ENCODE measurements around the gene UFD1.

DNA sequence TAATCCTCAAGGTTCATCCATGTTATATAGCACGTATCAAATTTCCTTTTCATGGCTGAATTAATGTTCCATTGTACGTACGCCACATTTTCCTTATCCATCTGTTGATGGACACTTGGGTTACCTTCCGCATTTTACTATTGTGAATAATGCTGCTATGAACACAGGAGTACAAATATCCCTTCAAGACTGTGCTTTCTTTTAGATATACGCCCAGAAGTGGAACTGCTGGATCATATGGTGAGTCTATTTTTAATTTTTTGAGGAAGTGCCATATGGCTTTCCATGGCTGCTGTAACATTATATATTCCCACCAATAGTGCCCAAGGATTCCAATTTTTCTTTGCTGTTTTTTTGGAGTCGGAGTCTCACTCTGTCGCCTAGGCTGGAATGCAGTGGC, 40.7 kb downstream of the UFD1 start:
- TF ChIP-seq, protein P1, sequence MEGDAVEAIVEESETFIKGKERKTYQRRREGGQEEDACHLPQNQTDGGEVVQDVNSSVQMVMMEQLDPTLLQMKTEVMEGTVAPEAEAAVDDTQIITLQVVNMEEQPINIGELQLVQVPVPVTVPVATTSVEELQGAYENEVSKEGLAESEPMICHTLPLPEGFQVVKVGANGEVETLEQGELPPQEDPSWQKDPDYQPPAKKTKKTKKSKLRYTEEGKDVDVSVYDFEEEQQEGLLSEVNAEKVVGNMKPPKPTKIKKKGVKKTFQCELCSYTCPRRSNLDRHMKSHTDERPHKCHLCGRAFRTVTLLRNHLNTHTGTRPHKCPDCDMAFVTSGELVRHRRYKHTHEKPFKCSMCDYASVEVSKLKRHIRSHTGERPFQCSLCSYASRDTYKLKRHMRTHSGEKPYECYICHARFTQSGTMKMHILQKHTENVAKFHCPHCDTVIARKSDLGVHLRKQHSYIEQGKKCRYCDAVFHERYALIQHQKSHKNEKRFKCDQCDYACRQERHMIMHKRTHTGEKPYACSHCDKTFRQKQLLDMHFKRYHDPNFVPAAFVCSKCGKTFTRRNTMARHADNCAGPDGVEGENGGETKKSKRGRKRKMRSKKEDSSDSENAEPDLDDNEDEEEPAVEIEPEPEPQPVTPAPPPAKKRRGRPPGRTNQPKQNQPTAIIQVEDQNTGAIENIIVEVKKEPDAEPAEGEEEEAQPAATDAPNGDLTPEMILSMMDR (IDR thresholded peaks at IDR 0.05) = no peak
- TF ChIP-seq RAD21 (IDR thresholded peaks at IDR 0.05; ENCODE audit: low read length) (no peak), POLR2AphosphoS5 (IDR thresholded peaks at IDR 0.05; ENCODE audit: low read depth, low read length) (no peak), SIN3A (IDR thresholded peaks at IDR 0.05; ENCODE audit: borderline replicate concordance, low read depth, low read length) (no peak)

Data from SK-N-SH (cell line).